KOPT-K1 (cell line): ENCODE measurements around the gene MYOM3.

Experiments used
- H3K27ac ChIP-seq: fragments of 200-600 bp; sonication (generic); 2 replicates; pipeline ENCODE4 v1.5.1; 2016; ENCODE audit warnings: antibody characterized with exemption, mild to moderate bottlenecking, low read depth, low read length; ENCODE audit not compliant: poor library complexity, severe bottlenecking
- H3K36me3 ChIP-seq: fragments of 200-600 bp; sonication (generic); 2 replicates; pipeline ENCODE4 v1.5.1; 2017; ENCODE audit warnings: antibody characterized with exemption, mild to moderate bottlenecking, low read length, moderate library complexity; ENCODE audit not compliant: insufficient read depth
- H3K9me3 ChIP-seq: fragments of 200-600 bp; sonication (generic); 2 replicates; pipeline ENCODE4 v1.5.1; 2017; ENCODE audit warnings: antibody characterized with exemption, low read length, mild to moderate bottlenecking; ENCODE audit not compliant: insufficient read depth, poor library complexity, severe bottlenecking

The MYOM3 gene

GRCh38 chr1:24085546-24085945 lies 26.4 kb downstream of the MYOM3 start:
- Histone ChIP-seq H3K36me3 (no peaks in the 10 kb centered on the region), H3K9me3 (no peaks in the 10 kb centered on the region), H3K27ac (no peak overlapping the region)

- no peaks in the 10 kb centered on the region for H3K36me3 ChIP-seq
- no peaks in the 10 kb centered on the region for H3K9me3 ChIP-seq
- H3K27ac ChIP-seq, result no peak overlapping the region
Measured at GRCh38 chr1:24085007-24085406, 26.9 kb downstream of the MYOM3 start.

GRCh38 chr1:24084050-24084449 lies 27.9 kb downstream of the MYOM3 start:
- no peak overlapping the region for H3K27ac ChIP-seq
- no peaks in the 10 kb centered on the region for H3K9me3 ChIP-seq
- no peaks in the 10 kb centered on the region for H3K36me3 ChIP-seq

- Histone ChIP-seq H3K27ac (no peak overlapping the region), H3K36me3 (no peaks in the 10 kb centered on the region), H3K9me3 (no peaks in the 10 kb centered on the region)
Measured at GRCh38 chr1:24082372-24082771, 29.6 kb downstream of the MYOM3 start.

GRCh38 chr1:24081190-24081589 lies 30.7 kb downstream of the MYOM3 start:
- Histone ChIP-seq H3K9me3 (no peaks in the 10 kb centered on the region), H3K36me3 (no peaks in the 10 kb centered on the region), H3K27ac (no peak overlapping the region)

GRCh38 chr1:24080131-24080530 lies 31.8 kb downstream of the MYOM3 start:
- Histone ChIP-seq H3K27ac (no peak overlapping the region), H3K36me3 (no peaks in the 10 kb centered on the region), H3K9me3 (no peaks in the 10 kb centered on the region)

GRCh38 chr1:24077278-24077978 lies 34.5 kb downstream of the MYOM3 start:
- Histone ChIP-seq H3K36me3 (no peaks in the 10 kb centered on the region), H3K27ac (no peak overlapping the region), H3K9me3 (no peaks in the 10 kb centered on the region)

- no peak overlapping the region for H3K27ac ChIP-seq
- no peaks in the 10 kb centered on the region for H3K36me3 ChIP-seq
- no peaks in the 10 kb centered on the region for H3K9me3 ChIP-seq
Measured at GRCh38 chr1:24075946-24076345, 36.0 kb downstream of the MYOM3 start.

GRCh38 chr1:24075590-24075854 lies 36.4 kb downstream of the MYOM3 start:
- H3K27ac ChIP-seq, result no peak overlapping the region
- no peaks in the 10 kb centered on the region for H3K36me3 ChIP-seq
- no peaks in the 10 kb centered on the region for H3K9me3 ChIP-seq

GRCh38 chr1:24074817-24075589 lies 36.9 kb downstream of the MYOM3 start:
- Histone ChIP-seq H3K36me3 (no peaks in the 10 kb centered on the region), H3K9me3 (no peaks in the 10 kb centered on the region), H3K27ac (no peak overlapping the region)

GRCh38 chr1:24074196-24074595 lies 37.7 kb downstream of the MYOM3 start:
- H3K27ac ChIP-seq, result no peak overlapping the region
- no peaks in the 10 kb centered on the region for H3K36me3 ChIP-seq
- H3K9me3 ChIP-seq, result no peaks in the 10 kb centered on the region

- no peaks in the 10 kb centered on the region for H3K9me3 ChIP-seq
- H3K36me3 ChIP-seq, result no peaks in the 10 kb centered on the region
- H3K27ac ChIP-seq, result no peak overlapping the region
Measured at GRCh38 chr1:24071941-24072340, 40.0 kb downstream of the MYOM3 start.

GRCh38 chr1:24070821-24071393 lies 41.0 kb downstream of the MYOM3 start:
- Histone ChIP-seq H3K9me3 (no peaks in the 10 kb centered on the region), H3K36me3 (no peaks in the 10 kb centered on the region)

GRCh38 chr1:24069817-24070216 lies 42.1 kb downstream of the MYOM3 start:
- Histone ChIP-seq H3K36me3 (no peaks in the 10 kb centered on the region), H3K27ac (no peak overlapping the region), H3K9me3 (no peaks in the 10 kb centered on the region)

More at GRCh38 chr1:24070821-24071393, 41.0 kb downstream of the MYOM3 start:
- no peak overlapping the region for H3K27ac ChIP-seq

GRCh38 chr1:24067978-24068377 lies 44.0 kb downstream of the MYOM3 start:
- no peaks in the 10 kb centered on the region for H3K36me3 ChIP-seq
- no peaks in the 10 kb centered on the region for H3K9me3 ChIP-seq
- H3K27ac ChIP-seq, result no peak overlapping the region

GRCh38 chr1:24065304-24065703 lies 46.6 kb downstream of the MYOM3 start:
- Histone ChIP-seq H3K27ac (no peak overlapping the region), H3K9me3 (no peaks in the 10 kb centered on the region)

More at GRCh38 chr1:24065304-24065703, 46.6 kb downstream of the MYOM3 start:
- H3K36me3 ChIP-seq, result no peaks in the 10 kb centered on the region
